ENCODE results near the gene DDX10. TPM values are rescaled to one million over a fixed set of nuclear protein-coding genes. Genes with fewer than 3 reads are reported as not detected.
A peak's percentile ranks its signal among the peaks of the same experiment; 100 is the strongest.

The DDX10 gene
- total RNA-seq, 2 experiments from 2014 or later, result 15.0 to 15.4 TPM

DNA sequence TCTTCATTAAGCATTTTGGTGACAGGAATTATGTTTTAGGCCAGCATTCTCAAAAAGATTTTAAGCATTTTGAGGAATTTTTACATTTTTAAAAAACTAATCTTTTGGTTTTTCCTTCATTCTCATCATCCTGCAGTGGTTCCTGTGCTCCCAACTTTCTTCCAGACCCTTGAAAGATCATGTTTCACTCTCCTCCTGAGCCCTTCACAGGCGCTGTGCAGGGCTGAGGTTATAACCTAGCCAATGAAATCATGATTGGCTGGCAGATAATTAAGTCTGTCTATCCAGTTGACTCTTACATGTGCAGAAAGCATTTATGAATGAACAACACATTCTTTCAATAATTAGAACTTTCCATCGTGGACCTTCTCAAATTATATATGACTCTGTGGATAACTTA, 226.3 kb downstream of the DDX10 start:
- TF ChIP-seq, protein P1, sequence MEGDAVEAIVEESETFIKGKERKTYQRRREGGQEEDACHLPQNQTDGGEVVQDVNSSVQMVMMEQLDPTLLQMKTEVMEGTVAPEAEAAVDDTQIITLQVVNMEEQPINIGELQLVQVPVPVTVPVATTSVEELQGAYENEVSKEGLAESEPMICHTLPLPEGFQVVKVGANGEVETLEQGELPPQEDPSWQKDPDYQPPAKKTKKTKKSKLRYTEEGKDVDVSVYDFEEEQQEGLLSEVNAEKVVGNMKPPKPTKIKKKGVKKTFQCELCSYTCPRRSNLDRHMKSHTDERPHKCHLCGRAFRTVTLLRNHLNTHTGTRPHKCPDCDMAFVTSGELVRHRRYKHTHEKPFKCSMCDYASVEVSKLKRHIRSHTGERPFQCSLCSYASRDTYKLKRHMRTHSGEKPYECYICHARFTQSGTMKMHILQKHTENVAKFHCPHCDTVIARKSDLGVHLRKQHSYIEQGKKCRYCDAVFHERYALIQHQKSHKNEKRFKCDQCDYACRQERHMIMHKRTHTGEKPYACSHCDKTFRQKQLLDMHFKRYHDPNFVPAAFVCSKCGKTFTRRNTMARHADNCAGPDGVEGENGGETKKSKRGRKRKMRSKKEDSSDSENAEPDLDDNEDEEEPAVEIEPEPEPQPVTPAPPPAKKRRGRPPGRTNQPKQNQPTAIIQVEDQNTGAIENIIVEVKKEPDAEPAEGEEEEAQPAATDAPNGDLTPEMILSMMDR (IDR thresholded peaks at IDR 0.05), result no peak
- H3K4me1 Mint-ChIP-seq (ENCODE audit: low read depth), result peaks cover 9% of the 10 kb centered on the region
- no peaks in the 10 kb centered on the region for H3K9me3 ChIP-seq (ENCODE audit: control insufficient read depth in 1 of 2, insufficient read depth in 1 of 2, low read length in 2 of 2)

DNA sequence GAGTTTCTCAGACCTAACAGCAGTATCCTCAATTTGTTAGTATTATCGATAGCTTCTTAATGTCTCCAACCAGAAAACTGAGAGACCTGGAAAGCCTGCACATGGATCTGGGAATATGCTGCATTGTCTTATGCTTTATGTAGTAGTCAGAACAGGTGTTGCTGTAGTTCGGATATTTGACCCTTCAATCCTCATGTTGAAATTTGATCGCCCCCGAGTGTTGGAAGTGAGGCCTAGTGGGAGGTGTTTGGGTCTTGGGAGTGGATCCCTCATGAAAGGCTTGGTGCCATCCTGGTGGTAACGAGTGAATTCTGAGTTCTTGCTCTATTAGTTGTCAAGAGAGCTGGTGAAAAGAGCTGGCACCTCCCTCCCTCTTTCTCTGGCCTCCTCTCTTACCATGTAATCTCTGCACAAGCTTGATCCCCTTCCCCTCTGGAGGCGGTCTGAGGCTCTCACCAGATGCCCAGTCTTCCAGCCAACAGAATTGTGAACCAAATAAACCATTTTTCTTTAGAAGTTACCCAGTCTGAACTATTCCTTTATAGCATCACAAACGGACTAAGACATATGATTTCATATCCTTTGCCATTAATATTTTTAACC, 227.1 kb downstream of the DDX10 start:
- peaks cover 10% of the 10 kb centered on the region for H3K36me3 Mint-ChIP-seq (ENCODE audit: low read depth)
- ChIA-PET POLR2A (no interaction called here), CTCF (no interaction called here)
- no peaks in the 10 kb centered on the region for H3K9me3 Mint-ChIP-seq
- Histone ChIP-seq H3K27me3 (ENCODE audit: control insufficient read depth in 1 of 2, insufficient read depth in 2 of 2, low read length in 2 of 2) (no peaks in the 10 kb centered on the region), H3K36me3 (ENCODE audit: insufficient read depth, low read length) (no peaks in the 10 kb centered on the region), H3K27ac (ENCODE audit: low read depth in 1 of 2, low read length in 2 of 2) (no peak overlapping the region), H3K9me3 (ENCODE audit: control insufficient read depth in 1 of 2, insufficient read depth in 1 of 2, low read length in 2 of 2) (no peaks in the 10 kb centered on the region), H3K4me3 (ENCODE audit: low read length) (no peak overlapping the region), H3K4me1 (ENCODE audit: insufficient read depth, low read length) (peaks cover 5% of the 10 kb centered on the region)
- H3K27me3 Mint-ChIP-seq, result no peaks in the 10 kb centered on the region
- no peak overlapping the region for H3K4me3 Mint-ChIP-seq
- no peak overlapping the region for H3K27ac Mint-ChIP-seq
- ATAC-seq (ENCODE audit: poor library complexity) (no peak), DNase-seq (no peak)
- TF ChIP-seq, protein P1 (IDR thresholded peaks at IDR 0.05), result no peak
- peaks cover 9% of the 10 kb centered on the region for H3K4me1 Mint-ChIP-seq (ENCODE audit: low read depth)
- intact Hi-C loops (cut with DNase I, micrococcal nuclease), result no loop called here

More for the DNA sequence above, 226.3 kb downstream of the DDX10 start:
- ATAC-seq (ENCODE audit: poor library complexity) (no peak), DNase-seq (no peak)
- Mint-ChIP-seq H3K4me3 (no peak overlapping the region), H3K9me3 (no peaks in the 10 kb centered on the region), H3K27me3 (no peaks in the 10 kb centered on the region), H3K27ac (no peak overlapping the region), H3K36me3 (ENCODE audit: low read depth) (peaks cover 3% of the 10 kb centered on the region)
- ChIA-PET POLR2A (no interaction called here), CTCF (no interaction called here)
- Histone ChIP-seq H3K4me1 (ENCODE audit: insufficient read depth, low read length) (peaks cover 5% of the 10 kb centered on the region), H3K36me3 (ENCODE audit: insufficient read depth, low read length) (no peaks in the 10 kb centered on the region), H3K27ac (ENCODE audit: low read depth in 1 of 2, low read length in 2 of 2) (no peak overlapping the region), H3K4me3 (ENCODE audit: low read length) (no peak overlapping the region), H3K27me3 (ENCODE audit: control insufficient read depth in 1 of 2, insufficient read depth in 2 of 2, low read length in 2 of 2) (no peaks in the 10 kb centered on the region)
- intact Hi-C loops (cut with DNase I, micrococcal nuclease), result no loop called here

DNA sequence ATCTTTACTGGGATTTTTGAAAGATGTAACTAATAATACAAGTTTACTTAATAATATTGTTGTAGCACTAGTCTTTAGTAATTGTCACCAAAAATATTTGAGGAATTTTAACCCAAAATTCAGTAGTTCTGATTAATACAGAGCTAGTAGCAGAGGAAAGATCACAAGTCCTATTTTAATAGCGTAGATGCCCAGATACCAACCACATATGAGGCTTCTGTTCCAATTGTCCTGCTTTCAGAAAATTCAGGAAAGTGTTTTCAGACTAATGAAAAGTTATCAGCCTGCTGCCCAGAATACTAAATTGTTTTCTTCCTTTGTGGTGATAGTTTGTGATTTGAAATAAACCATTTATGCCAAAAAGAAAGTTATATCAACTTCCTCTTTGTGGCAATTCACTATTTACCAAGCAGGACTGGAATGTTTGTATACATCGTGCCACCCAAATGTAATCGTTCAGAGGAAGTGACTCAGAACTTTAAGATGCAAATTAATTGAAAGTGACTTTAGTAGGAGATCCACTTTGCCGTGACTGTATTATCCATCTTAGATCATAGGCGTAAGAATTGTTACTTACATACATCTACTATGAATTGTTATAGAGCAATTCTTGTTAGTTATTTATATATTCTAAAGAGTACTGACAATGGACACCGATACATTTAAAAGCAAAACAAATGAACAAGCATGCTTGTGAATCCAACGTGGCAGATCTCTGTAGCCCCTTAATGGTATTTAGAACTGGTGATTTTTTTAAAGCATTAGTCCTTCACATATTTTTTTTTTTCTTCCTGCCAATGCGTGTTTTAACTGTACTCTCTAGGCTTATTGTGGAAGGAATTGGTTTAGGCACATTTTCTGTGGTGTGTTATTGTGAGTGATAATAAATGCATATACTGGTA, 231.0 kb downstream of the DDX10 start:
- Histone ChIP-seq H3K27ac (ENCODE audit: low read depth in 1 of 2, low read length in 2 of 2) (no peak overlapping the region), H3K4me3 (ENCODE audit: low read length) (no peak overlapping the region), H3K4me1 (ENCODE audit: insufficient read depth, low read length) (no peaks in the 10 kb centered on the region), H3K9me3 (ENCODE audit: control insufficient read depth in 1 of 2, insufficient read depth in 1 of 2, low read length in 2 of 2) (peaks cover 0 to 11% of the 10 kb centered on the region in 2 experiments), H3K36me3 (ENCODE audit: insufficient read depth, low read length) (no peaks in the 10 kb centered on the region), H3K27me3 (ENCODE audit: control insufficient read depth in 1 of 2, insufficient read depth in 2 of 2, low read length in 2 of 2) (no peaks in the 10 kb centered on the region)
- peaks cover 6% of the 10 kb centered on the region for H3K9me3 Mint-ChIP-seq
- TF ChIP-seq, protein P1 (IDR thresholded peaks at IDR 0.05), result no peak
- CTCF ChIA-PET, result no interaction called here
- intact Hi-C loops (cut with DNase I, micrococcal nuclease), result no loop called here
- no peak overlapping the region for H3K27ac Mint-ChIP-seq
- peak in 2 of 14 experiments; percentile 14 to 34 for DNase-seq
- POLR2A ChIA-PET, result no interaction called here
- no peak for ATAC-seq (ENCODE audit: poor library complexity)
- H3K4me3 Mint-ChIP-seq, result no peak overlapping the region
- H3K4me1 Mint-ChIP-seq (ENCODE audit: low read depth), result no peaks in the 10 kb centered on the region
- peaks cover 34% of the 10 kb centered on the region for H3K36me3 Mint-ChIP-seq (ENCODE audit: low read depth)
- no peaks in the 10 kb centered on the region for H3K27me3 Mint-ChIP-seq

All from CD4-positive, alpha-beta T cell (primary cell).